HG03139 (cell line): Measurements from ENCODE around the gene MRPS12.

Source experiments
- ATAC-seq: cut with Tn5 transposase; IDR thresholded peaks from one replicate; pipeline ENCODE4 v1.9.1; 2021; ENCODE audit not compliant: unreplicated experiment

Gene MRPS12

DNA sequence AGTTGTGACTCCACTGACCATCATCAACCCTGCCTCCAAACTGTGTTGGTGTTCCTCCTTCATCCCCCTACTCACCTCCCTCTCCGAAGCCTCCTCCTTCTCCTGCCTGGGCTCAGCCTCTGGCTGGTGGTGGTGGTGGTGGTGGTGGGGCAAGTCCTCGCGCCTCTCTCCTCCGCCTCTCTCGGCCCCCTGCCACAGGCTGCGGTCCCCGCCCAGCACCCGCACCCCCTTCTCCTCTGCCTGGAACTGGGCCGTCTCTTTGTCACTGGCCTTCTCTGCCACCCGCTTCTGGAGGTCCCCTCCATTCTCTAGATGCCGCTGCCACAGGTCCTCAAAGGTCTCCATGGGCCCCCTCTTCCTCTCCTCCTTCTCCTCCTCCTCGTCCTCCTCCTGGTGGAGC lies 20.3 kb upstream of the MRPS12 start:
- ATAC-seq = no peak

DNA sequence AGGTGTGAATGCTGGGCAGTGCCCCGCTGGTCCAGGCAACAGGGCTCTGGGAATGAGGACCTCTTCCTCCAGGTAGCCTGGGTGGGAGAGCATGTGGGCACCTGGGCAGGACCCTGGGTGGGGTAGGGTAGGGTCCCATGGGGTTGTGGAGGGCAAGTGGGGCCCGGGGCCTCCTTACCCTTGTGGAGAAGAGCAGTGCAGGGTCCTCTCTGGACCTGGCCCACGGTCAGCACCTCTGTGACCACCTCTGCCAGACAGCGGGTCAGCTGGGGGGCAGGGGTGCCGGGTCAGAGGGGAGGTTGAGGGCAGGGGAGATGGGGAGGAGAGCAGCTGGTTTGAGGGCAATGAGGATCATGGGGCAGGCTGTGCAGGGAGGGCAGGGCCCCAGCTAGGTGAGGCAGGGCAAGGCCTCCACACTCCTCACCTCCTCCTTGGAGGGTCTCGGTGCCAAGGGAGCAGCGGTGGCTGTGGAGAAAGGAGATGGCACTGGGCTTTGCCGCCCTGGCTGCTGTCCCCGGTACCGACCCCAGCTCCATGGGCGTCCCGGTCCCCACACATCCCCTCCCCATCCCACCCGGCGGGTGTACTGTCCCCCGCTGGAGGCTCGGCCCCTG lies 19.2 kb upstream of the MRPS12 start:
- no peak for ATAC-seq

DNA sequence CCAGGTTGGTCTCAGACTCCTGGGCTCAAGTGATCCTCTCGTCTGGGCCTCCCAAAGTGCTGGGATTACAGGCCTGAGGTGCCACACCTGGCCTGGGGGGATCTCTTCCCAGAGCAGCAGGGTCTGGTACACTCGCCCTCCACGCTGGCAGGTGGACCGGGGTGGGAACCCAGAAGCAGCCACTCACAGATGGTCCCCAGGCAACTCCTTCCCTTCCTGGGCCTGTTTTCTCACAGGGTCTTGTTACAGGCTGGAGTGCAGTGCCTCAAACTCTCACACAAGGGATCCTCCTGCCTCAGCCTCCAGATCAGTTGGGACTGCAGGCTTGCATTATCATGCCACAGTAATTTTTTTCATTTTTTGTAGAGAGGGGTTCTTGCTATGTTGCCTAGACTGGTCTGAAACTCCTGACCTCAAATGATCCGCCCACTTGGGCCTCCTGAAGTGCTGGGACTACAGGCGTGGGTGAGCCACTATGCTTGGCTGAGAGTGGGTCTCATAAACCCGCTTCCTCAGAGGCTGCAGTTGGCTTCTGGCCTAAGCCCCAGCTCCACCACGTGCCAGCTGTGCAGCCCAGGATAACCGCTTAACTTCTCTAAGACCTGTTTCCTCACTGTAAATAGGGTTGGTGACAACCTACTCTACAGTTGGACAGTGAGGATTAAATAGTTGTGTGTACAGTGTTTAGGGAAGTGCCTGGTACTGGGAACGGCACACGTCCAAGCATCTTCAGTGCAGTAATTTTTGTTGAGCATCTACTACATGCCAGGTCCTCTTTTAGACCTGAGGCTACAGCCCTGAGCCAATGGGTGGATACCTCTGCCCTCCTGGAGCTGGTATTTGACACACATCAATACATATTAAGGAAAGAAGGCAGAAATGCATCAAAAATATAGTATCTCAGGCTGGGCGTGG lies 17.9 kb upstream of the MRPS12 start:
- ATAC-seq = no peak

DNA sequence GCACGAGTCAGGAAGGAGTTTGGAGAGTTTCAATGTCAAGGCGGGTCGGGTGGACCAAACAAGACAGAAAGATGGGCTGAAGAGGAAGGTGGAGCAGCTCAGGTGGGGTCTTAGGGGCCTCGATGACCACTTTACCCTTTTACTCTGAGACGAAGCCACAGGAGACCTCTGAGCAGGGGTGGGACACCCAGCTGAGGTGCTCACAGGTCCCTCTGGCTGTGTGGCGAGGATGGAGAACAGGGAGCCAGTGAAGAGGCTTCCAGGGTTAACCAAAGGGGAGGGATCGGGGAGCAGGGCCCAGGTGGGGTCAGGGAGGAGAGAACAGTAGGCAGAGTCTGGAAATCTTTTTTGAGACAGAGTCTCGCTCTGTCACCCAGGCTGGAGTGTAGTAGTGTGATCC lies 16.8 kb upstream of the MRPS12 start:
- no peak for ATAC-seq

DNA sequence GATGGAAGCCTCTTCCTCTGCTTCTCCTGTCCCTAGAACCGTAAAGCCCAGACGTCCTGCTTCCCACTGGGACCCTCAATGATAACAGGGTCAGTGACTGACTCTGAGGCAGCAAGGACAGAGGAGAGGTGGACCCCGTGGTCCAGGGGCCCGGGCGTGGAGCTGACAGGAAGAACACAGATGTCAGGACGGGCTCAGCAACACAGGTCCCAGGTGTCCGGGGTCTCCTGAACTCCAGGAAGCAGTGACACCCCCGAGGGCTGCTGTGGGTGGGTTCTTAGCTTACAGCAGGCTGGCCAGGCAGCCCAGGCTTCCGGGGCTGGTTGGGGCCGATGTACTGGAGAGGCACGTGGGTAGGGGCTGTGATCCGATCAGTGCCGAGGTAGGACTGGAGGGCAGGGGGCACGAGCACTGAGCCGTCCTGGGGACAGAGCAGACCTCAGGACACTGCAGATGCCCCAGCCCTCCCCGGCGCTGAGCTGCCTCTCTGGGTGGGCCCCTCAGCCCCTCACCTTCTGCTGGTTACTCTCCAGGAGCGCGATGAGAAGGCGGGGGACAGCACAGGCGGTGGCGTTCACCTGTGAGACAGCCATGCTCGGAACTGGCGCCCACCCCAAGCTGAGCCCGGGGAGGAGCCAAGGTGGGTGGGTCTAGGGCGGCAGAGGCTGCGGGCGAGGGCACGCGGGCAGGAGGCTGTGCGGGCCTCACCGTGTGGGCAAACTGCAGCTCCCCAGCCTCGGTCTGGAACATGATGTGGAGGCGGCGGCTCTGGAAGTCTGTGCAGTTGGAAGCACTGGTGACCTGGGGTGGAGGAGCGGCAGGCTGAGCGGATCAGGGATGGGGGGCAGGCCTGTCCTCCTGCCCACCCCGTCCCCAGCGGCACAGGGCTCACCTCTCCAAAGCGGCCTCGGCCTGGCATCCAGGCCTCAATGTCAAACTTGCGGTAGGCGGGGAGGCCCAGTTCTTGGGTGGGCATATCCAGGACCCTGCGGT lies 15.1 kb upstream of the MRPS12 start:
- ATAC-seq = no peak

DNA sequence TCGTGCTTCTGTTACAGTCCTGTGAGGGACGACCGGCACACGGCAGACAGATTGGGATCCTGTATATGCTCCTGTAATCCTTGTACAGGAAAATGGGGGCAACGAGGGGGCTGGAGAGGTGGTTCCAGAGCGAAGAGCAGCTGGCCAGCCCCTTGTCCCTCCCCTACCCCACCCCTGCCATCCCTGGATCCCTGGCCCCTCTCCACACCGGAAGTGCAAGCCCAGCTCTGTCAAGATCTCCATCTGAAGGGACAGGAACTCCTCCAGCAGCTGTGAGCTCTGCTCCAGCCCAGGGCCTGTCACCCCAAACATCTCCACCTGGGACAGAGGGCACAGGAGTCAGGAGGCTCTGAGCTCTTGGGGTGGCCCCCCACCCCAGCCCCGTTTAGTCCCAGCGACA lies 13.2 kb upstream of the MRPS12 start:
- no peak for ATAC-seq

DNA sequence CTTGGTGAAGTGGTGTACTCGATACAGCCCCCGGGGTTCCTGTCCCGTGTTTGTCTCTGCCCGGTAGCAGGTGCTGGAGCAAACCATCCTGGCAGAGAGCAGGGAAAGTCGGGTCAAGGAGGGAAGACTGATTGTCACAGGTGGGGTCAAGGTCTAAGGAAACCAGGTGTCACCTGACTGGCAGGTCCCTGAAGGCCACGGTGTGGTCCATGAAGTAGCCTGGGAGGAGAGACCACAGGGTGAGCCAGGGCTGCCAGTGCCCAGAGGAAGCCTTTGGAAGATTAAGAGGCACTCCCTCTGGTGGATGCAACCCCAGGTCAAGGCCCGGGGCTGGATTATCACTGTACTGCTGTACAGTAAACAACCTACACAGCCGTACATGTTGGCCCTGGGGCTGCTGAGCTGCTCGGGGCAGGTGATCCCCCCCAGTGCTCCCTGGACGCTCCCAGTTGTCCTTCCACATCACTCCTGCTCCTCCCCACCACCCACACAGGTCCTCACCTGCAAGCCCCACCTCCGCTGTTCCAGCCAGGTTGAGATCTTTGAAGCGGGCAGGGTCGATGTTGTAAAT lies 12.7 kb upstream of the MRPS12 start:
- no peak for ATAC-seq

DNA sequence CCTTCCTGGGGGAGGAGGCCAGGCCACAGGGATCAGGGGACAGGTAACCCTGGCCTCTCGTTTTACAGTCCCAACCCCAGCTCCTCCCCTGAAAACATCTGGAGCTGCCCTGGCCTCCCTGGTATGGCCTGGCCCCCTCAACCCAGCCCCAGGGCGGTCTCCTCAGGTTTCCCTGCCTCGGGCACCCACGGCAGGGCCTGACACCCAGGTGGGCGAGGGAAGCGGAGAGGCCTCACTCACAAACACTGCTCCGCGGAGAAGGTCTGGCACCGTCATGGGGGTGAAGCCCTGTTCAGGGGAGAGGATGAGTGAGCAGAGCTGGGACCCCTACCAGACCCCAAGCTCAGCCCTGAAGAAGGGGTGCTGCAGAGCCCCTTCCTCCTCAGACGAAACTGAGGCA lies 12.2 kb upstream of the MRPS12 start:
- ATAC-seq = no peak

DNA sequence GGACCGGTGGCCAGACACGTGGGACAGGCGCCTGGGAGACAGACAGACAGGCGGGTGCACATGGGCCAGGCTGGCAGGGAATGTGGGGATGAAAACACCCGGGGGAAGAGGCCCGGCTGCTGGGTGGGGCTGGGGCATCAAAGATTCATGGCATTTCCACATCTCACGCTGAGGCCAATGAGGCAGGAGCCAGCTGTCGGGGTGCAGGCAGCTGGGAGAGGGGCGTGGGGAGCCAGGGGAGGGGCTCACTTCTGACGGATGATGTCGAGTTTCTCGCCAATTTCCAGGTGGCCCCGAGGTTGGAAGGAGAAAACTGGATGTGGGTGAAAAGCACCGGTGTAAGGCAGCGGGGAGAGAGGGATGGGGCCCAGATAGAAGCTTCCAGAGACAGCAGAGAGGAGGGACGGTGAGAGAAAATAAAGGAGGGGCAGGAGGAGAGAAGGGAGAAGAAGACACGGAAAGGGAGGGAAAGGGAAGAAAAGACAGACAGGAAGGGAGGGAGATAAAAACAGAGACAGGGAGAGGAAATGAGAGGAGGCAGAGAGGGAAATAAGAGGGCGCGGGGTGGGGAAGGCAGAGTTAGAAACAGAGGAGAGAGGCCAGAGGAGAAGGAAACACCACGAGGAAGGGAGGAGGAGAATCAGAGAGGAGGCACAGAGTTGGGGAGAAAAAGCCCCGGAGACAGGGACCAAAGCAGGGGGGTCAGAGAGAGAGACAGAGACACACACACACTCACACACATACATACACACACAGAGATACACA lies 10.7 kb upstream of the MRPS12 start:
- no peak for ATAC-seq

DNA sequence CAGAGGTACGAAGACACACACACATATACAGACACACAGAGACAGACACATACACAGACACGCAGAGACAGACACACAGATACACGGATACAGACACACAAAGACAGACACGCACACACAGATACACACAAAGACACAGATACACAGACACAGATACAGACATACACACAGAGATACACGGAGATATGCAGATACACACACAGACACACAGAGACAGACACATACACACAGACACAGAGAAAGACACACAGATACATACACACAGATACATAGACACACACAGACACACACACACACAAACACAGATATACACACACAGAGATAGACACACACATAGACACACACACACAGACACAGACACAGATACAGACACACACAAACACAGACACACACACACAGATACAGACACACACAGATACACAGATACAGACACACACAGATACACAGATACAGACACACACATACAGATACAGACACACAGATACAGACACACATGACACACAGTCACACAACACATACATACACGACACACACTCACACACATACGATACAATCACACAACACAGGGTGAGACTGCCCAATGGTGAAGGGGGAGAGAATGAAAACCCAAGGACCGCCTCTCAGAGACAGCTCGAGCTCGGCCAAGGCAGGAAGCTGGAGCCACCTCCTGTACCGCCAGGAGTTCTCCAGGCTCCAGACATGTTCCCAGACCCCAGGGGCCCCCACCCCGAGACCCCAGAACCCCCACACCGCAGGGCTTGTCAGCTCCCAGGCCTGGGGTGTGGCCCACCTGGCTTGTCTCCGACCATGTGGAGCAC lies 9.9 kb upstream of the MRPS12 start:
- no peak for ATAC-seq

DNA sequence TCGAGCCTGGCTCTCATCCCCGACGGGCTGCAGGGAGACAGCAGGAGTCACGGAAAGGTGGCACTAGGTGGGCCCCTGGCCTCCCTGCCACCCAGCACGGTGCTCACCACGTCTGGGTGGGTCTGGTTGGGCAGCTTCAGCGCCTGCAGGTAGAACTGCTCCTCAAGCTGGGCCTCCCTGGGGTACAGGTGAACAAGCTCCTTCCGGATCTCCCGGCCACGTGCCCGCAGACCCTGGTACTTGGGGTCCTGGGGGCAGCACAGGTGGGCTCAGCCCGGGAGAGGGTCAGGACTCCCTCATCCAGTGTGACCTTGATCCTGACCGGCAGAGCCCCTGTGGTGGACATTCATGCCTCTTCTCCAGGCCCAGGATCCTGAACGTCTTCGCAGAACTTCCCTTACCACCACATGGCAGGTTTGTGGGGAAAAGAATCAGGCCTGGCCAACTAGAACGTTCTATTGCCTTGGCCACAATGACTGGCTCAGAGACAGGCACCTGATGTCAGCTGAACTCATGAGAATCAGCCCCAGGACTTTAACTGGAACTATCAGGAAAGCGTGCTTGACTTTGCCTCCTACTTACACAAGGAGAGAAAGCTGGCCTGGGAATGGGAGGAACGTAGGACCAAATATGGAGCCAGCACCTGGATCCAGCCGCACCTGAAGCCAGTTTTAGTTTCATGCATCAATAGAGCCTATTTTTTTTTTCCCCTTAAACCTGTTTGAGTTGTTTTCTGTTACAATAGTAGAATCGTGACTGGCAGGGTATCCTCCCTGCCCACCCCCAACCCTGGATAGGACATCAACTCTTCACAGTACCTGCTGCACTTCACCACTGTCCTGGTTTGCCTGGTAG lies 9.1 kb upstream of the MRPS12 start:
- no peak for ATAC-seq

DNA sequence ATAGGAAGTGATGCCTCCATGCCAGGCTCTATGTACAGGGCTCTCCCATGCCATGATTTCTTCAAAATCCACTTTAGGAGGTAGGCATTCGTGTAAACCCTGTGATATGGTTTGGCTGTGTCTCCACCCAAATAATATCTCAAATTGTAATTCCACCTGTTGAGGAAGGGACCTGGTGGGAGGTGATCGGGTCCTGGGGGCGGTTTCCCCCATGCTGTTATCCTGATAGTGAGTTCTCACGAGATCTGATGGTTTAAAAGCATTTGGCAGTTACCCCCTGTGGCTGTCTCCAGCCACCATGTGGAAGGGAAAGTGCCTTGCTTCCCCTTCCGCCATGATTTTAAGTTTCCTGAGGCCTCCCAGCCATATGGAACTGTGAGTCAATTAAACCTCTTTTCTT lies 8.3 kb upstream of the MRPS12 start:
- ATAC-seq = no peak

DNA sequence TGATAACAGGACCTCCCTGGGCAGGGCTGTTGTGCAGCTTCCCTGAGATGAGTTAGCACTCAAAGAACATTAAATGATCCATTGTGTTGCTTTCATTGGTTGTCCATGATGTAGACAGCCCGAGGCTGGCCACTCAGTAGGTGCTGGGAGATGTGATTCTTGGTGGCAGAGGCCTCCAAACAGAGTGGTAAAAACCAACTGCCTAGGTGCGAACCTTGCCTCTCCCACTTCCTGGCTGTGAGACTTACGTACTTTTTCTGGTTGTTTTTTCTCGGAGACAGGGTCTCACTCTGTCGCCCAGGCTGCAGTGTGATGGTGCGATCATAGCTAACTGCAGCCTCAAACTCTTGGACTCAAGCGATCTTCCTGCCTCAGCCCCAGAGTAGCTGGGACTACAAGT lies 6.4 kb upstream of the MRPS12 start:
- no peak for ATAC-seq

DNA sequence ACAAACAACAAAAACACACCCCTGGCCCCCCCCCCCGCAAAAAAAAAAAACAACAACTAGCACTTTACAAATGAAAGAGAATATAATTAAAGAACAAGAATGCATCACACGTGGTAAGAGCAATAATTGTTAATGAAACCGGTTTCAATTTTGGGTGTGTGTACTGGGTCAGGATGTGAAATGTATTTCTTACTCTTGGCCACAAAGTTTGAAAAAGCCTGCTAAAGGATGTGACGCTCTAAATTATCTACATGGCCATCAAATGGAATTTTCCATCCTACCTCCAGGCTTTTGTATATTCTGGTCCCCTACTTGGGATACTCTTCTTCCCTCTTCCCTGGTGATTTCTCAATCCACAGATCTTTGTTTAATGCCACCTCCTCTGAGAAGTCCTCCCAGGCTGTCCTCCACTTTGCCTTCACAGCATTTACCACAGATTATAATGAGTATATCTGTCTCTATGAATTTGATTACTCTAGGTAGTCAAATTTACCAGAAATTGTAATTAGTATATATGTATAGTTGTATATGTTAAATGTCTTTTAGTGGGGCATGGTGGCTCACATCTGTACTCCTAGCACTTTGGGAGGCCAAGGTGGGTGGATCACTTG lies 2.2 kb upstream of the MRPS12 start:
- ATAC-seq = no peak

DNA sequence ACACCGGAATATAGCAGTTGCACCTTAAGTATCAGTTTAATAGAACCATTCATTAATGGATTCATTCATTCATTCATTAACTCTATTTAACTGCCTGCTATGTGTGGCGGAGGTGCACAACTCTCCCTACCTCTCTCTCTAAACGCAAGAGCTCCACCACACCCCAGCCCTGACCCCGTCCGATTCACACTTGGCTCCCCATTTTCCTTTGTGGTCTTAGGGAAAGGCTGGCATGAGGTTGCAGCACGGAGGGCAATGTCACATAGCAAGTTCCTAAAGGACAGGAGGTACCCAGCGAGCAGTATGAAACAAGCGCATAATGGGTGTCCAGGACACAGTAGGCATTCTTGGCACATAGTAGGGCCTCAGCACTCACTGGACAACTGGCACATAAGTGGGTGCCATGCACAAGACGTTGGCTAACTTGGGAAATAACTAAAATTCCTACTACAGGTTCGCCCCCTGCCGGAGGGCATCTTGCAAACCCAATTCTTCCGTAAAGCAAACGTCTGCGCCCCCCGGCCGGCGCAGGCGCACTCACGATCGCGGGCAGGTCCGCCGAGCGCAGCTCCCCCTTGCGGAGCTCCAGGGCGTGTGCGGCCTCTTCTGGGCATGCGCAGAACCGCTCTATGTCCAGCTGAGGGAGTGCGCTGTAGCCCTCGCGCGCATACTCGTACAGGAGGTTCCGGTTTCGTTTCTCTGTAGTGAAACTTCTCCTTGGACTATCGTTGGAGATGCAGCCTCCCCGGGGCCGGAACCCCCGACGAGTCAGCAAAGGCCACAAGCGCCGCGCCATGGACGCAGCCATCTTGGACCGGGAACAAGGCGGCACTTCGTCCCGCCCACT lies 592 bp upstream of the MRPS12 start, which contains the start of gene SARS2:
TSS of gene SARS2 (minus strand) at position 835 of the 847 bp plus-strand sequence. CDS start at position 808, 27 bp downstream.
- ATAC-seq = peak; percentile 52

DNA sequence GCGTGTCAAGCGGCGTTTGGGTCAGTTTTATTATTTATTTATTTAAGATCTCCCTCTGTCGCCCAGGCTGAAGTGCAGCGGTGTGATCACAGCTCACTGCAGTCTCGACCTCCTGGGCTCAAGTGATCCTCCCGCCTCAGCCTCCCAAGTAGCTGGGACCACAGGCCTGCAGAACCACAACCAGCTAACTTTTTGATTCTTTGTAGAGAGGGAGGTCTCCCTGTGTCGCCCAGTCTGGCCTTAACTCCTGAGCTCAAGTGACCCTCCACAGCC lies 713 bp downstream of the MRPS12 start:
- no peak for ATAC-seq

DNA sequence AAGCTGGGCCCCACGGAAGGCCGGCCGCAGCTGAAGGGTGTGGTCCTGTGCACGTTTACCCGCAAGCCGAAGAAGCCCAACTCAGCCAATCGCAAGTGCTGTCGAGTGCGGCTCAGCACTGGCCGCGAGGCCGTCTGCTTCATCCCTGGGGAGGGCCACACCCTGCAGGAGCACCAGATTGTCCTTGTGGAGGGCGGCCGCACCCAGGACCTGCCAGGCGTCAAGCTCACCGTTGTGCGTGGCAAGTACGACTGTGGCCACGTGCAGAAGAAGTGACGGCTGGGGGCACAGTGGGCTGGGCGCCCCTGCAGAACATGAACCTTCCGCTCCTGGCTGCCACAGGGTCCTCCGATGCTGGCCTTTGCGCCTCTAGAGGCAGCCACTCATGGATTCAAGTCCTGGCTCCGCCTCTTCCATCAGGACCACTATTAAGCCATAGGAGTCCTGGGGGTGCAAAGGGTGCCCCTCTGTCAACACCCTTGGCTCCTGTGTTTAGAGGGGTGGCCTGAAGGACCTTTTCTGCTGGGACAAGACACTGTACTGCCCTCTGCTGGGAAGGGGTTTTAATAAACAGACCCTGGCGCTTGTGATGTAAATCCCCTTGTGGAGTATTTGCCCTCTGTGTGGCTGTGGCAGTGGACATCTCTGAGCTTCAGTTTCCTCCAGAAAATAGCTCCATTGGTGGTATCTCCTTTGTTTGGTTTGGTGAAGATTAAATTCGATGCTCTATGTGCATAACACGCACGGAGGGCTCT lies 1.9 kb downstream of the MRPS12 start:
- no peak for ATAC-seq
